Renal cortical epithelial cell (primary cell): Measurements from ENCODE around the gene CDKAL1. TPM values are rescaled to one million over a fixed set of nuclear protein-coding genes. Genes with fewer than 3 reads are reported as not detected.
"Not testable (repeated sequence)": the region's sequence is repeated elsewhere in the genome, so short reads cannot be mapped to it uniquely, and the experiment has no call there.

Experiments used
- DNase-seq: peaks from one replicate; pipeline ENCODE4 v3.0.0-alpha.2; 2011; ENCODE audit warnings: low read depth
- total RNA-seq: library from RNA; depleted of rRNA; stranded (reverse); fragments of >200 nt; gene quantifications from 2 replicates; pipeline ENCODE4 v1.2.3, GENCODE V29; 2014

CDKAL1 gene
- total RNA-seq, 1 donor from 2014 or later = 28.3 TPM

- no peak for DNase-seq
Observed at GRCh38 chr6:20793174-20793573, 258.9 kb downstream of the CDKAL1 start.

DNA sequence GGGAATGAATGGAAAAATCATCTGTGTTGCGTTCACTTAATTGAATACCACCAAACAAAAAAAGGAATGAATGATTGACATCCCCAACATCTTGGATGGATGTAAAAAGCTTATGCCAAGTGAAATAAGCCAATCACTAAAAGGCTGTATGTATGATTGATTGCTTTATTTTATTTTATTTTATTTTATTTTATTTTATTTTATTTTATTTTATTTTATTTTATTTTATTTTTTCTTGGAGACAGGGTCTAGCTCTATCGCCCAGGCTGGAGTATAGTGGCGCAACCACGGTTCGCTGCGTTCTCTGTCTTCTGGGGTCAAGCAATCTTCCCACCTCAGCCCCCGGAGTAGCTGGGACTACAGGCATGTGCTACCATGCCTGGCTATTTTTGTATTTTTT is 263.3 kb downstream of the CDKAL1 start:
- no peak for DNase-seq

DNA sequence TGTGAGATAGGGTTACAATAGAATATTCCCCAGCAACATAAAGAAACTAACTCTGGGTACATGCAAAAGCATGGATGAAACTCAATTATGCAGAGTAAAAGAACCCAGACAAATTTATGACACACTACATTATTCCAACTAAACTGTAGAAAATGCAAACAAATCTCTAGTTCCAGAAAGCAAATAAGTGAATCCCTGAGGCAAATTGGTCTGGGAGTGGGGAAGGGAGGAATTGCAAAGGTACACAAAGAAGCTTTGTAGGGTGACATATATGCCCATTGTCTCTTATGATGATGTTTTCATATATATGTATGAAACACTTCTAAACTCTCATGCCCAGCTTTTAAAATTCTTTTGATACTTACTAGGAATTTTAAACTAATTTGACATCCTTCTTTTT is 266.0 kb downstream of the CDKAL1 start:
- DNase-seq = no peak

- no peak for DNase-seq
Observed at GRCh38 chr6:20800653-20801052, 266.4 kb downstream of the CDKAL1 start.

DNA sequence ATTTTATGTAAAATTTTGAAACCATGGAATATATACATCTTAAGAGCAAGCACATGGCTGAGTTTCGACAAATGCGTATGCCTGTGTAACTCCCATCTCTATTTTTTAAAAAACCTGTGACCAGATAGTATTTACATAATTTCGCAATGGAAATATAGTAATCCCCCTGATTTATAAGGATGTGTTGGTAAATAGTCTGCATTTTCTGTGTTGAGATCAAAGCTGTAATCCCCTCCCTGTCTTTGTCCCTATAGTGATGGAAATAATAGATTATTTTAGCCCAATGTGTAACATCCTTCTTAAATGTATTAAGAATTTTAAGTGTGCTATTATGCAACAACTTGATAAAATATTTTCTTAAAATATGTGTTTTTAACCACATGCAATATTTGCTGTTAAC is 267.3 kb downstream of the CDKAL1 start:
- no peak for DNase-seq

- DNase-seq = no peak
Observed at GRCh38 chr6:20802596-20802995, 268.3 kb downstream of the CDKAL1 start.

DNA sequence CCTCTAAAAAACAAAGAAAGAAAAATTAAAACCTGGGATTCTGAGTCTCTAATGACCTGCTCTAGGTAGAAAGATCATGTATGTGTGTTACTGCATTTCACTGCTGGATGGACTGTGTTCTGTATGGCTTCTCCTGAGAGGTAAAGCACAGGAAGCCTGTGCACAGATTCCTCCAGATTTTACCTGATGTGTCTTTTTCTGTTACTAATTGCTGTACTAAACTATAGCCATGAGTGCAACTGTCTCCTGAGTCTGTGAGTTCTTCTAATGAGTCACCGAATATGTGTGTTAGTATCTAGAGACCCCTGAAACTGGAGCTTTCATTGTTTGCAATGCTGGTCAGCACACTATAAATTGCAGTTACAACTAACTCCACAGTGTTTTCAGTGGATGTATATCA is 270.8 kb downstream of the CDKAL1 start:
- no peak for DNase-seq

GRCh38 chr6:20806669-20807068 is 272.4 kb downstream of the CDKAL1 start:
- DNase-seq = no peak

DNA sequence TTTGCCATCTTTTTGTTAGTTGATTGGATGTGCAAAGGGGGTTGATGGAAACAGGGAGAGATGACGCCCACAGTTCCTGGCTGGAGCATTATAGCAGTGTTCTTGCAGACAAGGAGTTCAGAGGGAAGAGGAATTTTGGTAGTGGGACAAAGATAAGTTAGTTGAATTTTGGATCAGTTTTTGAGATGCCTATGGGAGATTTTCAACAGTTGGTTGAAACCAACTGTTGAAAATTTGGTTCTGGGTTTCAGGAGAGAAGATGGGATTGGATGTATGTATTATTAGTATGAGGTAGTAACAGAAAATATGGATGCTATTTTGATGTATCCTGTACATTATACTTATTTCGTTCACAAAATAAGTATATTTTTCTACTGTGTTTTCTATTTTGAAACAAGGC is 274.2 kb downstream of the CDKAL1 start:
- DNase-seq = no peak

DNA sequence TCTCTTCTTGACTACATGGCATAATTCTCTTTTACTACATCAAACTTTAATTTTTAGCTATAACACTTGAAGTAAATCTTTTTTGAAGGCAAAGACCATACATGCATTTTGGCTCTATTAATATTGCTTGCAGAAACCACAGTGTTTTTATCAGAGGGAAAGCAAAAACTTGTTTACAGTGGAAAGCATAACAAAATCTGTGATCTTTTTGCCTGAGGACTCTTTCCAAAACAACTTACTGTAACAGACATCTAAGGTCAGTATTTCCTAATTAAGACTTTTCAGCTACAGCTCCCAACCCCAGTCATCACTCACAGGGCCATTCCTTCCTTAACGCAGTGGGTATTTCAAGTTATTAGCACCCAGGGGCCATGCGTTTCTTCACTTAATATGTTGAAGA is 274.7 kb downstream of the CDKAL1 start:
- DNase-seq = no peak

GRCh38 chr6:20810727-20811108 is 276.5 kb downstream of the CDKAL1 start:
- no peak for DNase-seq

DNA sequence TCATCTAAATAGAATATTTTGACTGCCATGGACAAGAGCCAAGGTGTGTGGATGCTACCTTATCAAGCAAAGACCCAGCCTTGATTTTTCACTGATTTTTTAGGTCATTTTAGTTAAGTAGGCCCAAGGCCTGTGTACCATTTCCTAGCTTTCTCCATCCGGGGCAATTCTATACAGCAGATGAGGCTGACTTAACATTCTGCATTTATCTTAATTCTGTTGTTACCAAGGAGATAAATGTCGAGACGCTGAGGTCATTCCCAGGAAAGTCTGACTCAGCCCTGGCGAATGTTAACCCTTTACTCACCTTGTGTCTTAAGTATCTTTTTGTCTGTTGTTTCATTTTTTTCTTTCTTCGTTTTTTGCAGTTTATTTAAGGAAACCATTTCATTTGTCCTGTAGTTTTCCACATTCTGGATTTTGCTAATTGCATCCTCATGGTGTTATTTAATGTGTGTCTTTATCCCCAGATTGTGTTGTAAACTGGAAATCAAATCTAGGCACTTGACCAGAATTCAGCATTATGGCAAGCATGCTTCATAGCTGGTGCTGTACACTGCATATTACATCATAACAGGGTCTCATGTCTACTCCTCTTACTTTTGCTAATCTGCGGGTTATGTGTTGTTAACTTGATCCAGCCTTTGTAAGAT is 277.0 kb downstream of the CDKAL1 start:
- peak; percentile 98 for DNase-seq

DNA sequence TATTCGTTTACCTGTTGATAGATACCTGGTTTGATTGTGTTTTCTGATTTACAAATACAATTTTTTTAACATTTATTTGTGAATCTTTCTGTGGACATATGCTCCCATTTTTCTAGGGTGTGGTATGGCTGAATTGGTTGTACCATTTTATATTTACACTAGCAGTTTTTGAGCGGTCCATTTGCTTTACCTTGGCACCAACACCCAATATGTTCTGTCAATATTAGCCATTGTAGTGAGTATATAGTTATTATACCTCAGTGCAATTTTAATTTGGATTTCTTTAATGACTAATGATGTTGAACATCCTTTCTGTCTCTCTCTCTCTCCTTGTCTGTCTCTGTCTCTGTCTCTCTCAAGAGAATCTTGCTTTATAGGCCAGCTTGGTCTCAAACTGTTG is 278.5 kb downstream of the CDKAL1 start:
- no peak for DNase-seq

- no peak for DNase-seq
Observed at GRCh38 chr6:20814494-20814893, 280.2 kb downstream of the CDKAL1 start.

- DNase-seq = no peak
Observed at GRCh38 chr6:20816126-20816525, 281.9 kb downstream of the CDKAL1 start.

GRCh38 chr6:20817806-20818320 is 283.6 kb downstream of the CDKAL1 start:
- peak; percentile 67 for DNase-seq

DNA sequence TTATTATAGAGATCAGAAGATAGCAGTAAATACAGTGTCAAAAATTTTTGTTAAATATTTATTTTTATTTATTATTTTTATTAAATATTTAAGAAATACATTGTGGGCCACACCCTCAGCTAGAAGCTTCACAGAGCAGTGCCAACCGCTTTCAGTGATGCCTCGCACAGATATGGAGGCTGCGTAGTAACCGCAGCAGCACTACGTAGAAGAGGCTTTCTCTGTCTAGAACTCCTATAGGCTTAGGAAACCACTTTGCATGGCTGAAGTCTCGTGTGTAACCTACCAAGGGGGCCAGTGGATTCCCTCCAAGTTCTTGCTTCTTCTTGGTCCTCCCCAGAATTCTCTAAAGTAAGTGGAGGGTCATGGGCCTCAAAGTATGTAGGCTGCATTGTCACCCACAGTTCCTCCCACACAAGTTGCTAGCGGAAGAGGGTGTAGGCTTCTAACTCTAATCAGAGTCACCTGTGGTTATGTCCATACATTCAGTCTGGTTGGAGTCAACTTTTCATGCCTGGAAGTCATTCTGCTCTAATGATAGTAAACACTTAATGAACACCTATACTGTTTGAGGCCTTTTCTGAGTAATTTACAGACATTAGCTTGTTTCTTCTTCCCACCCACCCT is 285.6 kb downstream of the CDKAL1 start:
- no peak for DNase-seq

GRCh38 chr6:20826378-20826777 is 292.1 kb downstream of the CDKAL1 start:
- DNase-seq = peak; percentile 53

DNA sequence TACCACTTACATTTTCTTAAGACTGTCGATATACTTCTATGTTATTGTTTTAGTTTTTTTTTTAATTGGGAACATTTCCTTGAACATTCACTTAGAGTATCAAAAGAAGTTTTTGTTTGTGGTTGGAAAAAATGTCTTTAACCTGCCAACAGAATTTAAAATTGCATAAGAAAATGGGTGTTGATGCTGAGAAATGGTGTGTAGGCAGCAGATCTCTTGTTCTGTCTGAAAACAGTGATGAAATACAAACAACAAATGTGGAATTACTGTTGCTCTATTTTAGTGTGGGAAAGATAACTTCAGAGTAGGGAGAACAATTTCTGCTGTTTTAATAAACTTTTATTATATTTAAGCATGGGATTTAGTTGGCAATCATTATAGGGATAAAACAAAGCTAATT is 293.5 kb downstream of the CDKAL1 start:
- DNase-seq = peak; percentile 69

DNA sequence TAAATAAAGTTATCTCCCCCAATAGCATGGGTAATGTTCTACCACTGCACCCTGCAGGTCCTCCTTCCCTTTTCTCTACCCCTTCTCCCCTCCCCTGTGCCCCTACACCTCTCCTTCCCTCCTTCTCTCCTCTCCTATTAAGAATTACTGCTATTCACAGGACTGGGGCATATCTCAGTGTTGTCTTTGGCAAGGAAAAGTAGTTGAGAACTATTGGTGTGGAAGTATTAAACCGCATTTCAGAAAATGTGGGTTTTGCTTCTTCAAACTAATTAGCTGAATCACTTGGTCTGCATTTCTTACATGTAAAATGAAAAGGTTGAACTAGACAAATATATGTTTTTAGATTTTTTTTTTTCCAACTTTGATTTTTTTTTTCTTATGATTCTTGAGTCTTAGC is 296.3 kb downstream of the CDKAL1 start:
- no peak for DNase-seq

GRCh38 chr6:20831251-20831650 is 297.0 kb downstream of the CDKAL1 start:
- not testable (repeated sequence) for DNase-seq

- no peak for DNase-seq
Observed at GRCh38 chr6:20833881-20834515, 299.7 kb downstream of the CDKAL1 start.

GRCh38 chr6:20835315-20836010 is 301.2 kb downstream of the CDKAL1 start:
- no peak for DNase-seq
